Measurements from ENCODE around the gene CHRNG. TPM values are rescaled to one million over a fixed set of nuclear protein-coding genes. Genes with fewer than 3 reads are reported as not detected.

The CHRNG gene
- total and polyA plus RNA-seq, 2 experiments from 2014 or later, result not detected

DNA sequence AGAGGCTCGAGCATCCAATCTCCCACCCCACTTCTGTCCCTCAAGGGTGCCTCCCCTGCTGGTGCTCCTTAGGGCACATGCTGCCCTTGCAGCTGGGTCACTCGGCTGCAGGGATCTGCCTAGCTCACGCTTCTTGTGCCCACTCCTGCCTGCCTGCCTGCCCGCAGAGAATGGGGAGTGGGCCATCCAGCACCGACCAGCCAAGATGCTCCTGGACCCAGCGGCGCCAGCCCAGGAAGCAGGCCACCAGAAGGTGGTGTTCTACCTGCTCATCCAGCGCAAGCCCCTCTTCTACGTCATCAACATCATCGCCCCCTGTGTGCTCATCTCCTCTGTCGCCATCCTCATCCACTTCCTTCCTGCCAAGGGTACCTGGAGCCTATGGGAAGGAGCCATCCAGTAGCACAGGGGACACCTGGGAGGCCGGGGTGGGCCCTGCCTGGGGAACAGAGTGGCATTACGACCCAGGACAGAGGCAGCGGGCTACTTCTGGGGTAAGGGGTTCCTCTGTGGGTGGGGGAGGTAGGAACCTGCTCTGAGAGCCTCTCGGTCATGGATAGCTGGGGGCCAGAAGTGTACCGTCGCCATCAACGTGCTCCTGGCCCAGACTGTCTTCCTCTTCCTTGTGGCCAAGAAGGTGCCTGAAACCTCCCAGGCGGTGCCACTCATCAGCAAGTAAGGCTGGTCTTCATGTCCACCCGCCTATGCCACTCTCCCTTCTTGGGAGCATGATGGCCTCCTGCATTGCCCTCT is 3.4 kb downstream of the CHRNG start:
- no peak overlapping the region for H3K27ac ChIP-seq (ENCODE audit: low read depth)
- peaks cover 14% of the 10 kb centered on the region for H3K79me2 ChIP-seq (replicated peaks; ENCODE audit: insufficient read depth)
- H3K4me1 ChIP-seq (ENCODE audit: insufficient read depth), result peaks cover 4% of the 10 kb centered on the region; the same call in 1 of the 2 replicates
- no peak for DNase-seq (ENCODE audit: low spot score)
- H3K4me3 ChIP-seq, result no peak overlapping the region
- no peaks in the 10 kb centered on the region for H3K9me2 ChIP-seq (ENCODE audit: insufficient read depth)
- H3K27me3 ChIP-seq (ENCODE audit: insufficient read depth), result no peaks in the 10 kb centered on the region
- no peak for TF ChIP-seq JUNB (IDR thresholded peaks at IDR 0.05; ENCODE audit: unreplicated experiment)
- TF ChIP-seq CTCF (conservative IDR thresholded peaks at IDR 0.05; ENCODE audit: low read depth in 2 of 2), result no peak
- no peak for TF ChIP-seq POLR2AphosphoS5 (IDR thresholded peaks at IDR 0.05; ENCODE audit: low read depth)
- no peak for TF ChIP-seq EZH2 (IDR thresholded peaks at IDR 0.05; ENCODE audit: low read depth, unreplicated experiment)
- no peak for TF ChIP-seq STAT1 (IDR thresholded peaks at IDR 0.05; ENCODE audit: unreplicated experiment)
- TF ChIP-seq CREB1 (CRISPR knock-in tag; IDR thresholded peaks at IDR 0.05; ENCODE audit: low read depth), result no peak
- TF ChIP-seq ZNF114 (CRISPR knock-in tag; IDR thresholded peaks at IDR 0.05), result no peak
- no peak for TF ChIP-seq EZH2phosphoT487 (IDR thresholded peaks at IDR 0.05; ENCODE audit: unreplicated experiment)
- no peak for TF ChIP-seq ZNF331 (CRISPR knock-in tag; IDR thresholded peaks at IDR 0.05; ENCODE audit: low read depth)
- no peak for TF ChIP-seq NANOG (IDR thresholded peaks at IDR 0.05; ENCODE audit: borderline replicate concordance)
- TF ChIP-seq, protein P1, sequence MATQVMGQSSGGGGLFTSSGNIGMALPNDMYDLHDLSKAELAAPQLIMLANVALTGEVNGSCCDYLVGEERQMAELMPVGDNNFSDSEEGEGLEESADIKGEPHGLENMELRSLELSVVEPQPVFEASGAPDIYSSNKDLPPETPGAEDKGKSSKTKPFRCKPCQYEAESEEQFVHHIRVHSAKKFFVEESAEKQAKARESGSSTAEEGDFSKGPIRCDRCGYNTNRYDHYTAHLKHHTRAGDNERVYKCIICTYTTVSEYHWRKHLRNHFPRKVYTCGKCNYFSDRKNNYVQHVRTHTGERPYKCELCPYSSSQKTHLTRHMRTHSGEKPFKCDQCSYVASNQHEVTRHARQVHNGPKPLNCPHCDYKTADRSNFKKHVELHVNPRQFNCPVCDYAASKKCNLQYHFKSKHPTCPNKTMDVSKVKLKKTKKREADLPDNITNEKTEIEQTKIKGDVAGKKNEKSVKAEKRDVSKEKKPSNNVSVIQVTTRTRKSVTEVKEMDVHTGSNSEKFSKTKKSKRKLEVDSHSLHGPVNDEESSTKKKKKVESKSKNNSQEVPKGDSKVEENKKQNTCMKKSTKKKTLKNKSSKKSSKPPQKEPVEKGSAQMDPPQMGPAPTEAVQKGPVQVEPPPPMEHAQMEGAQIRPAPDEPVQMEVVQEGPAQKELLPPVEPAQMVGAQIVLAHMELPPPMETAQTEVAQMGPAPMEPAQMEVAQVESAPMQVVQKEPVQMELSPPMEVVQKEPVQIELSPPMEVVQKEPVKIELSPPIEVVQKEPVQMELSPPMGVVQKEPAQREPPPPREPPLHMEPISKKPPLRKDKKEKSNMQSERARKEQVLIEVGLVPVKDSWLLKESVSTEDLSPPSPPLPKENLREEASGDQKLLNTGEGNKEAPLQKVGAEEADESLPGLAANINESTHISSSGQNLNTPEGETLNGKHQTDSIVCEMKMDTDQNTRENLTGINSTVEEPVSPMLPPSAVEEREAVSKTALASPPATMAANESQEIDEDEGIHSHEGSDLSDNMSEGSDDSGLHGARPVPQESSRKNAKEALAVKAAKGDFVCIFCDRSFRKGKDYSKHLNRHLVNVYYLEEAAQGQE (IDR thresholded peaks at IDR 0.05; ENCODE audit: unreplicated experiment), result no peak
- TF ChIP-seq, protein P2, sequence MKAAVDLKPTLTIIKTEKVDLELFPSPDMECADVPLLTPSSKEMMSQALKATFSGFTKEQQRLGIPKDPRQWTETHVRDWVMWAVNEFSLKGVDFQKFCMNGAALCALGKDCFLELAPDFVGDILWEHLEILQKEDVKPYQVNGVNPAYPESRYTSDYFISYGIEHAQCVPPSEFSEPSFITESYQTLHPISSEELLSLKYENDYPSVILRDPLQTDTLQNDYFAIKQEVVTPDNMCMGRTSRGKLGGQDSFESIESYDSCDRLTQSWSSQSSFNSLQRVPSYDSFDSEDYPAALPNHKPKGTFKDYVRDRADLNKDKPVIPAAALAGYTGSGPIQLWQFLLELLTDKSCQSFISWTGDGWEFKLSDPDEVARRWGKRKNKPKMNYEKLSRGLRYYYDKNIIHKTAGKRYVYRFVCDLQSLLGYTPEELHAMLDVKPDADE (IDR thresholded peaks at IDR 0.05), result no peak
- TF ChIP-seq, protein P3, sequence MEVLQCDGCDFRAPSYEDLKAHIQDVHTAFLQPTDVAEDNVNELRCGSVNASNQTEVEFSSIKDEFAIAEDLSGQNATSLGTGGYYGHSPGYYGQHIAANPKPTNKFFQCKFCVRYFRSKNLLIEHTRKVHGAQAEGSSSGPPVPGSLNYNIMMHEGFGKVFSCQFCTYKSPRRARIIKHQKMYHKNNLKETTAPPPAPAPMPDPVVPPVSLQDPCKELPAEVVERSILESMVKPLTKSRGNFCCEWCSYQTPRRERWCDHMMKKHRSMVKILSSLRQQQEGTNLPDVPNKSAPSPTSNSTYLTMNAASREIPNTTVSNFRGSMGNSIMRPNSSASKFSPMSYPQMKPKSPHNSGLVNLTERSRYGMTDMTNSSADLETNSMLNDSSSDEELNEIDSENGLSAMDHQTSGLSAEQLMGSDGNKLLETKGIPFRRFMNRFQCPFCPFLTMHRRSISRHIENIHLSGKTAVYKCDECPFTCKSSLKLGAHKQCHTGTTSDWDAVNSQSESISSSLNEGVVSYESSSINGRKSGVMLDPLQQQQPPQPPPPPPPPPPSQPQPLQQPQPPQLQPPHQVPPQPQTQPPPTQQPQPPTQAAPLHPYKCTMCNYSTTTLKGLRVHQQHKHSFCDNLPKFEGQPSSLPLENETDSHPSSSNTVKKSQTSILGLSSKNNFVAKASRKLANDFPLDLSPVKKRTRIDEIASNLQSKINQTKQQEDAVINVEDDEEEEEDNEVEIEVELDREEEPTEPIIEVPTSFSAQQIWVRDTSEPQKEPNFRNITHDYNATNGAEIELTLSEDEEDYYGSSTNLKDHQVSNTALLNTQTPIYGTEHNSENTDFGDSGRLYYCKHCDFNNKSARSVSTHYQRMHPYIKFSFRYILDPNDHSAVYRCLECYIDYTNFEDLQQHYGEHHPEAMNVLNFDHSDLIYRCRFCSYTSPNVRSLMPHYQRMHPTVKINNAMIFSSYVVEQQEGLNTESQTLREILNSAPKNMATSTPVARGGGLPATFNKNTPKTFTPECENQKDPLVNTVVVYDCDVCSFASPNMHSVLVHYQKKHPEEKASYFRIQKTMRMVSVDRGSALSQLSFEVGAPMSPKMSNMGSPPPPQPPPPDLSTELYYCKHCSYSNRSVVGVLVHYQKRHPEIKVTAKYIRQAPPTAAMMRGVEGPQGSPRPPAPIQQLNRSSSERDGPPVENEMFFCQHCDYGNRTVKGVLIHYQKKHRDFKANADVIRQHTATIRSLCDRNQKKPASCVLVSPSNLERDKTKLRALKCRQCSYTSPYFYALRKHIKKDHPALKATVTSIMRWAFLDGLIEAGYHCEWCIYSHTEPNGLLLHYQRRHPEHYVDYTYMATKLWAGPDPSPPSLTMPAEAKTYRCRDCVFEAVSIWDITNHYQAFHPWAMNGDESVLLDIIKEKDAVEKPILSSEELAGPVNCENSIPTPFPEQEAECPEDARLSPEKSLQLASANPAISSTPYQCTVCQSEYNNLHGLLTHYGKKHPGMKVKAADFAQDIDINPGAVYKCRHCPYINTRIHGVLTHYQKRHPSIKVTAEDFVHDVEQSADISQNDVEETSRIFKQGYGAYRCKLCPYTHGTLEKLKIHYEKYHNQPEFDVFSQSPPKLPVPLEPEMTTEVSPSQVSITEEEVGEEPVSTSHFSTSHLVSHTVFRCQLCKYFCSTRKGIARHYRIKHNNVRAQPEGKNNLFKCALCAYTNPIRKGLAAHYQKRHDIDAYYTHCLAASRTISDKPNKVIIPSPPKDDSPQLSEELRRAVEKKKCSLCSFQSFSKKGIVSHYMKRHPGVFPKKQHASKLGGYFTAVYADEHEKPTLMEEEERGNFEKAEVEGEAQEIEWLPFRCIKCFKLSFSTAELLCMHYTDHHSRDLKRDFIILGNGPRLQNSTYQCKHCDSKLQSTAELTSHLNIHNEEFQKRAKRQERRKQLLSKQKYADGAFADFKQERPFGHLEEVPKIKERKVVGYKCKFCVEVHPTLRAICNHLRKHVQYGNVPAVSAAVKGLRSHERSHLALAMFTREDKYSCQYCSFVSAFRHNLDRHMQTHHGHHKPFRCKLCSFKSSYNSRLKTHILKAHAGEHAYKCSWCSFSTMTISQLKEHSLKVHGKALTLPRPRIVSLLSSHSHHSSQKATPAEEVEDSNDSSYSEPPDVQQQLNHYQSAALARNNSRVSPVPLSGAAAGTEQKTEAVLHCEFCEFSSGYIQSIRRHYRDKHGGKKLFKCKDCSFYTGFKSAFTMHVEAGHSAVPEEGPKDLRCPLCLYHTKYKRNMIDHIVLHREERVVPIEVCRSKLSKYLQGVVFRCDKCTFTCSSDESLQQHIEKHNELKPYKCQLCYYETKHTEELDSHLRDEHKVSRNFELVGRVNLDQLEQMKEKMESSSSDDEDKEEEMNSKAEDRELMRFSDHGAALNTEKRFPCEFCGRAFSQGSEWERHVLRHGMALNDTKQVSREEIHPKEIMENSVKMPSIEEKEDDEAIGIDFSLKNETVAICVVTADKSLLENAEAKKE (CRISPR knock-in tag; IDR thresholded peaks at IDR 0.05), result no peak
- peaks cover 7% of the 10 kb centered on the region; the same call in 1 of the 2 replicates for H3K36me3 ChIP-seq (ENCODE audit: insufficient read depth)
- Mint-ChIP-seq H3K27me3 (ENCODE audit: insufficient read depth, low read depth, poor library complexity) (peaks cover 9% of the 10 kb centered on the region), H3K9me3 (no peaks in the 10 kb centered on the region), H3K36me3 (ENCODE audit: low read depth) (peaks cover 13% of the 10 kb centered on the region), H3K27ac (no peak overlapping the region), H3K4me3 (no peak overlapping the region), H3K4me1 (peaks cover 25% of the 10 kb centered on the region)
- H3K4me2 ChIP-seq, result no peak overlapping the region
- no peak for ATAC-seq
- 0 out of 2 replicates have a peak, but pooled peaks cover under 1% of the 10 kb centered on the region for H4K20me1 ChIP-seq (replicated peaks; ENCODE audit: insufficient read depth)
- no peak overlapping the region for H2AFZ ChIP-seq
- H3F3A ChIP-seq (replicated peaks; ENCODE audit: low read depth), result no peaks in the 10 kb centered on the region
